Activated CD4-positive, alpha-beta T cell treated with anti-CD3 and anti-CD28 coated beads for 4 hours (primary cell): ENCODE data around the gene TREM2.
"Not testable (repeated sequence)": the region's sequence is repeated elsewhere in the genome, so short reads cannot be mapped to it uniquely, and the experiment has no call there.

Experiments
- DNase-seq, 2 donors: peaks; one replicate each; pipeline ENCODE4 v3.0.0-alpha.2; 2020

Gene TREM2

GRCh38 chr6:41162687-41163418 lies at the start of gene TREM2:
TSS of gene TREM2 (minus strand) at chr6:41163116. CDS start at chr6:41163082, 34 bp downstream.
- DNase-seq = no peak

- DNase-seq = no peak
Observed at GRCh38 chr6:41209547-41210320, 46.8 kb upstream of the TREM2 start.

- no peak for DNase-seq
Observed at GRCh38 chr6:41208439-41209106, 45.7 kb upstream of the TREM2 start.

GRCh38 chr6:41204156-41204555 lies 41.2 kb upstream of the TREM2 start:
- no peak for DNase-seq

GRCh38 chr6:41201764-41202173 lies 38.9 kb upstream of the TREM2 start:
- no peak for DNase-seq

GRCh38 chr6:41200901-41201763 lies 38.2 kb upstream of the TREM2 start, which contains the start of gene TREML2:
TSS of gene TREML2 (minus strand) at chr6:41201149. CDS start at chr6:41201008, 141 bp downstream.
- DNase-seq = peak; percentile 18 to 29

- peak; percentile 35 to 53 for DNase-seq
Observed at GRCh38 chr6:41200296-41200900, 37.5 kb upstream of the TREM2 start.

- DNase-seq = no peak
Observed at GRCh38 chr6:41199552-41200246, 36.8 kb upstream of the TREM2 start.

- no peak for DNase-seq
Observed at GRCh38 chr6:41197234-41197633, 34.3 kb upstream of the TREM2 start.

- no peak for DNase-seq
Observed at GRCh38 chr6:41194386-41194785, 31.5 kb upstream of the TREM2 start.

GRCh38 chr6:41193884-41194283 lies 31.0 kb upstream of the TREM2 start:
- DNase-seq = no peak

- no peak for DNase-seq
Observed at GRCh38 chr6:41193171-41193734, 30.3 kb upstream of the TREM2 start.

- peak in 1 of 2 donors; percentile 30 for DNase-seq
Observed at GRCh38 chr6:41191569-41191968, 28.7 kb upstream of the TREM2 start.

GRCh38 chr6:41190791-41191190 lies 27.9 kb upstream of the TREM2 start:
- DNase-seq = no peak

- no peak for DNase-seq
Observed at GRCh38 chr6:41189967-41190366, 27.1 kb upstream of the TREM2 start.

- not testable (repeated sequence) for DNase-seq
Observed at GRCh38 chr6:41189046-41189445, 26.1 kb upstream of the TREM2 start.

- no peak for DNase-seq
Observed at GRCh38 chr6:41187924-41188886, 25.3 kb upstream of the TREM2 start.

- no peak for DNase-seq
Observed at GRCh38 chr6:41186031-41186562, 23.2 kb upstream of the TREM2 start.

- no peak for DNase-seq
Observed at GRCh38 chr6:41184761-41185160, 21.8 kb upstream of the TREM2 start.
